ENCODE data around the gene EVI5. TPM values are rescaled to one million over a fixed set of nuclear protein-coding genes. Genes with fewer than 3 reads are reported as not detected.

Gene EVI5
- total RNA-seq, 2 donors from 2014 or later: 20.8 to 29.0 TPM

DNA sequence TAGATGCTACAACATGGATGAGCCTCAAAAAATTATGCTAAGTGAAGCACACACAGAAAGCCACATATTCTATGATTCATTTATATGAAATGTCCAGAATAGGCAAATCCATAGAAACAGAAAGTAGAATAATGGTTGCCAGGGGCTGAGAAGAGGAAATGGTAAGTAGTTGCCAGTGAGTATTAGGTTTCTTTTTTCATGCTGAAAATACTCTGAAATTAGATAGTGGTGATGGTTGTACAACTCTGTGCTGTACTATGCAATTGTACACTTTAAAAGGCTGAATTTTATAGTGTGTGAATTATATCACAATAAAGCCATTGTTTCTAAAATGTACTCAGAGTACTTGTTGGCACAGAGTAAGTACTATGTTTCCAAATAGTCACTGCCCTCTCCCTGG lies 282.7 kb downstream of the EVI5 start:
- no peak for DNase-seq
- peaks cover 12% of the 10 kb centered on the region for H3K27me3 Mint-ChIP-seq (ENCODE audit: insufficient read depth)
- Histone ChIP-seq H3K9ac (ENCODE audit: extremely low read depth, low read length, poor library complexity, severe bottlenecking) (no peak overlapping the region), H3K36me3 (ENCODE audit: control insufficient read depth, insufficient read depth, low read length) (no peaks in the 10 kb centered on the region), H3K4me3 (ENCODE audit: low read length) (no peak overlapping the region), H3K27me3 (ENCODE audit: control insufficient read depth, insufficient read depth, low read length, poor library complexity, severe bottlenecking) (no peaks in the 10 kb centered on the region), H3K4me1 (ENCODE audit: control insufficient read depth, insufficient read depth, low read length) (no peaks in the 10 kb centered on the region), H3K9me3 (ENCODE audit: control insufficient read depth, low read length) (no peaks in the 10 kb centered on the region), H3K27ac (ENCODE audit: low read depth, low read length) (no peak overlapping the region)
- H3K4me3 Mint-ChIP-seq: no peak overlapping the region
- H3K4me1 Mint-ChIP-seq: no peaks in the 10 kb centered on the region
- H3K36me3 Mint-ChIP-seq (ENCODE audit: low read depth): no peaks in the 10 kb centered on the region
- TF ChIP-seq, protein P1, sequence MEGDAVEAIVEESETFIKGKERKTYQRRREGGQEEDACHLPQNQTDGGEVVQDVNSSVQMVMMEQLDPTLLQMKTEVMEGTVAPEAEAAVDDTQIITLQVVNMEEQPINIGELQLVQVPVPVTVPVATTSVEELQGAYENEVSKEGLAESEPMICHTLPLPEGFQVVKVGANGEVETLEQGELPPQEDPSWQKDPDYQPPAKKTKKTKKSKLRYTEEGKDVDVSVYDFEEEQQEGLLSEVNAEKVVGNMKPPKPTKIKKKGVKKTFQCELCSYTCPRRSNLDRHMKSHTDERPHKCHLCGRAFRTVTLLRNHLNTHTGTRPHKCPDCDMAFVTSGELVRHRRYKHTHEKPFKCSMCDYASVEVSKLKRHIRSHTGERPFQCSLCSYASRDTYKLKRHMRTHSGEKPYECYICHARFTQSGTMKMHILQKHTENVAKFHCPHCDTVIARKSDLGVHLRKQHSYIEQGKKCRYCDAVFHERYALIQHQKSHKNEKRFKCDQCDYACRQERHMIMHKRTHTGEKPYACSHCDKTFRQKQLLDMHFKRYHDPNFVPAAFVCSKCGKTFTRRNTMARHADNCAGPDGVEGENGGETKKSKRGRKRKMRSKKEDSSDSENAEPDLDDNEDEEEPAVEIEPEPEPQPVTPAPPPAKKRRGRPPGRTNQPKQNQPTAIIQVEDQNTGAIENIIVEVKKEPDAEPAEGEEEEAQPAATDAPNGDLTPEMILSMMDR (conservative IDR thresholded peaks at IDR 0.05): no peak
- no peaks in the 10 kb centered on the region for H3K9me3 Mint-ChIP-seq
- no peak overlapping the region for H3K27ac Mint-ChIP-seq

DNA sequence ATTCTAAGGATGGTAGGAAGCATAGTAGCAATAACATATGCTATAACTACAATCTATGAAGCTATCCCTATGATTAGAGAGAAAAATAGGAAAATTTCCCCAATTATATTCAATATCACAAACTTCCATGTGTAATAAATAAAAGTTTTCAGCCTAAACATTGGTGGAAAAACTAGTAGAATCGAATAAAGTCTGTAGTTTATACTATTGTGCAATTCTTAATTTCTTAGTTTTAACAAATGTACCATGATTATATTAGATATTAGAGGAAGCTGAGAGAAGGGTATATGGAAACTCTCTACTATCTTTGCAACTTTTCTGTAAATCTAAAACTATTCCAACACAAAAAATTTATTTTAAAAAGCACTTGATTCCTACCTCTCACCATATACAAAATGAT lies 284.4 kb downstream of the EVI5 start:
- WGBS, 2 experiments (ENCODE audit: insufficient coverage in 1 of 2, insufficient read length in 1 of 2): no CpG with 5 or more reads among the region's 1 CpG
- Histone ChIP-seq H3K27ac (ENCODE audit: low read depth, low read length) (no peak overlapping the region), H3K4me1 (ENCODE audit: control insufficient read depth, insufficient read depth, low read length) (no peaks in the 10 kb centered on the region), H3K4me3 (ENCODE audit: low read length) (no peak overlapping the region), H3K9me3 (ENCODE audit: control insufficient read depth, low read length) (no peaks in the 10 kb centered on the region), H3K36me3 (ENCODE audit: control insufficient read depth, insufficient read depth, low read length) (no peaks in the 10 kb centered on the region), H3K9ac (ENCODE audit: extremely low read depth, low read length, poor library complexity, severe bottlenecking) (no peak overlapping the region), H3K27me3 (ENCODE audit: control insufficient read depth, insufficient read depth, low read length, poor library complexity, severe bottlenecking) (peaks cover under 1% of the 10 kb centered on the region)
- DNase-seq: no peak
- Mint-ChIP-seq H3K27ac (no peak overlapping the region), H3K36me3 (ENCODE audit: low read depth) (no peaks in the 10 kb centered on the region), H3K9me3 (no peaks in the 10 kb centered on the region), H3K4me1 (no peaks in the 10 kb centered on the region), H3K4me3 (no peak overlapping the region), H3K27me3 (ENCODE audit: insufficient read depth) (peaks cover 15% of the 10 kb centered on the region)
- TF ChIP-seq, protein P1 (conservative IDR thresholded peaks at IDR 0.05): no peak

DNA sequence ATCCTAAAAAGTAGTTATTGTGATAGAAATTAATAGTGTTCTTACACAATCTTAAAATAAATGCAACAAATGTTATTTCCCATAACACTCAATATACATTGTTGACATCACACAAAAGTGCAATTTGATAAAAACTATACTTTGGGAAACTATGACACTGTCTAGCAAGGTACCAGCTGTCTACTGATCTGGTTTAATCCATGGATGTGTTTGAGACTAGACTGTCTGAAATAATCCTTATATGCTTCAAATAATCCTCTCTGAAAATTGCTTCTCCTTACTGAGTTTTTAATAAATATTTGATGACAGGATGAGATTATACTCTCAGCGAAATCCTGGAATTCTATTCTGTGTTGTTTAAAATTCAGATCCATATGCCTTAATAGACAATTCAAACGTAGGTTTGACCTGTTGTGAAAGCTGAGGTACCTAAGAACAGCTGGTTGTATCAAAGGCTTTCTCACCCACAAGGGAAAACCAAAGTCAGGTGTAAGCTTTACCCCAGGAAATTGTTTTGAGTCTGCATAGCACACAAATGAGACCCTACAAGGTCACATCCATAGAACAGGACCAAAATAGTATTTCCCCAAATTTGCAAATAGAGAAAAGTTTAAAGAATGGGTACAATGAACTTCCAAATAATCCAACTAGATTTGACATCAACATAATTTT lies 289.4 kb downstream of the EVI5 start:
- Mint-ChIP-seq H3K27ac (no peak overlapping the region), H3K4me3 (no peak overlapping the region), H3K4me1 (no peaks in the 10 kb centered on the region), H3K27me3 (ENCODE audit: insufficient read depth) (peaks cover 31% of the 10 kb centered on the region), H3K36me3 (ENCODE audit: low read depth) (no peaks in the 10 kb centered on the region), H3K9me3 (no peaks in the 10 kb centered on the region)
- no peaks in the 10 kb centered on the region for H3K4me1 ChIP-seq (ENCODE audit: control insufficient read depth, insufficient read depth, low read length)
- TF ChIP-seq, protein P1 (conservative IDR thresholded peaks at IDR 0.05): no peak
- DNase-seq: no peak
- no peak overlapping the region for H3K9ac ChIP-seq (ENCODE audit: extremely low read depth, low read length, poor library complexity, severe bottlenecking)
- peaks cover 20% of the 10 kb centered on the region for H3K27me3 ChIP-seq (ENCODE audit: control insufficient read depth, insufficient read depth, low read length, poor library complexity, severe bottlenecking)
- H3K36me3 ChIP-seq (ENCODE audit: control insufficient read depth, insufficient read depth, low read length): no peaks in the 10 kb centered on the region
- H3K9me3 ChIP-seq (ENCODE audit: control insufficient read depth, low read length): no peaks in the 10 kb centered on the region
- H3K27ac ChIP-seq (ENCODE audit: low read depth, low read length): no peak overlapping the region
- no peak overlapping the region for H3K4me3 ChIP-seq (ENCODE audit: low read length)
- WGBS, 2 experiments (ENCODE audit: insufficient coverage in 1 of 2, insufficient read length in 1 of 2): 86 to 89% methylated on average over 2 of the region's 2 CpGs

Data from endodermal cell (in vitro differentiated cells).